GM19239 (cell line): ENCODE measurements around the gene LY6G5B.

ENCODE experiments used
- DNase-seq: peaks from one replicate; pipeline ENCODE4 v3.0.0; 2011; ENCODE audit warnings: low spot score; ENCODE audit not compliant: insufficient read length
- FAIRE-seq: peaks from 2 replicates; lab custom pipeline; 2011; peaks lifted over from hg19 to GRCh38; lab: Jason Lieb, UNC

Gene LY6G5B

DNA sequence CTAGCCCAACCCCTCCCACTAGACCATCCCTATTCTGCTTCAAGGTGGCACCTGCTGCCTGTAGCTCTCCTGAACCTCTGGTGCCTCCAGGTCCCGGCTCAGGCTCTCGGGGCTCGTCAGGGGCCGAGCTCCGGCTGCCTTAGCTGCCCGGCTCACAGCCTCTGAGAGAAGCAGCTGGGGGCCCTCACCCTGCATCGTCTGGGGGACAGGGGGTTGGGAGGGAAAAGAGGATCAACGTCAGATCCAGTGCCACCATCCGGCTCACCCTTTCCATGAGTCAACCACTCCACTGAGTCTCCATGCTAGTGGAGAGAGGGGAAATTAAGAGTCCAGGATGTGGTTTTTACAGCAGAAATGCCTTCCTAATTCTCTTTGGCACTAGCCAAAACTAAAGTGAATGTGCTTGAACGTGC lies 30.3 kb upstream of the LY6G5B start:
- FAIRE-seq (no peak), DNase-seq (no peak)

DNA sequence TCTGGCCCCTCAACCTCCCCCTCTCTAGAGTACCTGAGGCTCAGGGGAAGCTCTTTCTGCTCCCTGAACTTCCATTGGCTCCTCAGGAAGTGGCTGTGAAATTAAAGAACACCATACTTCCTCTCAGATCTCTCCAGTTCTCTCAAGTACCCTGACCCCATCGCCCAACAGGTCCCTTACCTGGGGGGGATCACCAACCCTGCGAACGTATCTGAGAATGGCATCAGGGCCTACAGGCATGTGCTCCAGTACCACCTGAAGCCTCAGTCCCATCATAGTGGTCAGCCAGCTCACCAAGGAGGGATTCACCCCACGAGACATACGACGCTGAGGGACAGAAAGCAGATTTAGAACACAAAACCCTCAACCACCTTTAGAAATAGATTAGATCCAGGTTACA lies 29.2 kb upstream of the LY6G5B start:
- FAIRE-seq = no peak
- no peak for DNase-seq

DNA sequence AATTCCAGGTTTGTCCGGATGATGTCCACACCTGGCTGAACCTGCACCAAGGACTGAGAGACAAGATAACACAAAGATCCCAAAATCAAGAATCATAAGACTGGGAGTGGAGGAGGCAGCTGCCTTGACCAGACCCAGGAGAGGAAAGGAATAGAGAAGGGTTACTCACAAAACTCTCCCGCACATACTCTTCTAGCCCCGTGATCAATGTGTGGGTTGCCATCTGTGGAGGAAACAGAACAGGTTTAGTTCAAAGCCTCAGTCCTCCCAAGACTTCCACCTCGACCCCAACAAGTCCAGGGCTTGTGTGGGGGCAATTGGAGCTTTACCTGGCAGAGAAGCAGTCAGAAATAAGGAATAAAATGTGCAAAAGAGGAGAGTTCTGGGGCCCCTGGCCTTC lies 28.4 kb upstream of the LY6G5B start:
- no peak for DNase-seq
- no peak for FAIRE-seq

DNA sequence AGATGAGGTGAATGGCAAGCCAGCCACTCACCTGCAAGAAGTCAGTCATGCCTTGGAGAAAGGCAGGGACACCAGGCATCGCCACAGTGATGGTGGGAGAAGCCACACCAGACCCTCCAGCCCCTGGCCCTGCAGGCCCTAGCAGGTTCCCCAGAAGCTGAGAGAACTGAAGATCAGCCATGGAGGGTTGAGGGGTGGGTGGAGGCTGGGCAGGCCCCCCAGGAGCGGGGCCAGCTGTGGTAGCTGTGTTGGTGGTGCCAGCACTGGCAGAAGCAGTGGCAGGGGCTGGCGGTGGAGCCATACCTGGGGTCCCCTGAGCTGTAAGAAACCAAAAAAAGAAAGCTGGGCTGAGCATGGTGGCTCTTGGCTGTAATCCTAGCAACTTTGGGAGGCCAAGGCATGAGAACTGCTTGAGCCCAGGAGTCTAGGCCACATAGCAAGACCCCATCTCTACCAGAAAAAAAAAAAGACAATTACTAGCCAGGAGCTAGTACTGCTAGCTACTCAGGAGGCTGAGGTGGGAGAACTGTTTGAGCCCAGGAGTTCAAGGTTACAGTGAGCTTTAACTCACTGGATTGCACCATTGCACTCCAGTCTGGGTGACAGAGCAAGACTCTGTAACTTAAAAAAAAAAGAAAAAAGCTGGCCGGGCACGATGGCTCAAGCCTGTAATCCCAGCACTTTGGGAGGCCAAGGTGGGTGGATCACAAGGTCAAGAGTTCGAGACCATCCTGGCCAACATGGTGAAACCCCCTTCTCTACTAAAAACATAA lies 26.8 kb upstream of the LY6G5B start:
- FAIRE-seq = no peak
- no peak for DNase-seq

DNA sequence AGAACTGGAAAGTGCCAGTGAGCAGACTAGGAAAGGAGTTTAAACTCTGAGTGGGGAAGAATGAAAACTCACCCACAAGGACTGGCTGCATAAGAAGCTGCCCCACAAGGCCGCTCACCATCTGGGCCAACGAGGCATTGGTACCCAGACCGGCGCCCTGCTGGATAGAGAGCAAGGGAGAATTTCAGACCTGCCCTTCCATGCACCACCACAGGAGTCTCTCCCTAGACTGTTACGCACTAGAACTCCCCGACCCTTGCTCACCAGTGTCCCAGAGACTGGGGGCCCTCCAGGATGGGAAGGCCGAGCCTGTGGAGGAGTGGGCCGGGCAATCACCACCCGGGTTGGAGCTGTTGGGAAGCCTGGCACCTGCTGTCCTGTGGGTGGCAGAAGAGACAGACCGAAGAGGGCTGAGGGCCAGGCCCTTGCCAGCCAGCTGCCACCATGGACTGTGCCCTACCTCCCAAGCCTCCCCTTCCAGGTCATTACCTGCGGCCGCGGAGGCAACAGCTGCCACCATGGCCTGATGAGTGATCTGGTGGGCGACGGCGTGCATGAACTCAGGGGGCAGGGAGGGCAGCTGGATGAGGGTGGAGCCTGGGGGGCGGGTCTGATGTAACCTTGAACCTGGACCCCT lies 25.8 kb upstream of the LY6G5B start:
- DNase-seq (no peak), FAIRE-seq (no peak)

DNA sequence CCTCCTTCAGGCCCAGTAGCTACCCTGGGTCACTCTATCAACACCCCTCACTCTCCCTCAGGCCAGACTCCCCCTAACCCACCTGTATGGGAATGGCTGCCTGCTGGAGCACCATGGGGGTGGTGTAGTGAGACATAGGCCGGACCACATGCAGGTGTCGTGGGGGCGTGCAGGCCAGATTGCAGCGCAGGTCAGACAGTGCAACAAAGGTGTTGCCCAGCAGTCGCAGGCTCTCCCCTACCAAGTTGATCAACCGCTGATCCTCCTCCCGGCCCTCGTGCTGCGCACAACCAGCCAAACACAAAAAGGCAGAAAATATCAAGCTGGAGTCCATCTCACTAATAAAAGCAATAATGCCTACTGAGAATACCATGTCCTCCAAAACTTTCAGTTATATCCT lies 24.5 kb upstream of the LY6G5B start:
- DNase-seq (no peak), FAIRE-seq (no peak)

DNA sequence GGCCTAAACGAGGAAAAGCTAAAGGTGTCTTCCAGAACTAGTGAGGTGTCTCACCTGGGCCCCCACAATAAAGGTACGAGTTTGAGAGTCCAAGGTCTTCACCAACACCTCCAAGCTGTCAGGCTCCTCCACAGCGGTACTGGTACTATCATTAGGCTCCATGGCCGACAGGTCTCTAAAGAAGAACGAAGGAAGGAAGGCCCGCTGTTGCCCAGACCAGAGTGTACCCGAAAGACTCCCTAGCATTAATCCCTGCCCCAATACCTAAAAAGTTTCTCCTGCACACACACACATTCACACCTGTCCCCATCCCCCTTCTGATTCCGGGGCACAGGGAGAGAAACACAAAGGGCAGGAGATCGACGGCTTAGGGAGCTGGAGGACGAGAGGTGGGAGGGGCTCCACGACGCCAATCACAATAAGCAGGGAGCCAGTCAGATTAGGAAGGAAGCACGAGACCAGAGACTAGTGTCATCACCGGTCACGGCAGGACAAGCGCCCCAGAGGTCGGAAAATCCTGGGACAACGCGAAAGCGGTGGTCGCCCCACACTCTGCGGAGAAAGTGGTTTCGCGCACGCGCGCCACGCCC lies 18.1 kb upstream of the LY6G5B start:
- peak; percentile 93 for FAIRE-seq
- DNase-seq = peak; percentile 50

DNA sequence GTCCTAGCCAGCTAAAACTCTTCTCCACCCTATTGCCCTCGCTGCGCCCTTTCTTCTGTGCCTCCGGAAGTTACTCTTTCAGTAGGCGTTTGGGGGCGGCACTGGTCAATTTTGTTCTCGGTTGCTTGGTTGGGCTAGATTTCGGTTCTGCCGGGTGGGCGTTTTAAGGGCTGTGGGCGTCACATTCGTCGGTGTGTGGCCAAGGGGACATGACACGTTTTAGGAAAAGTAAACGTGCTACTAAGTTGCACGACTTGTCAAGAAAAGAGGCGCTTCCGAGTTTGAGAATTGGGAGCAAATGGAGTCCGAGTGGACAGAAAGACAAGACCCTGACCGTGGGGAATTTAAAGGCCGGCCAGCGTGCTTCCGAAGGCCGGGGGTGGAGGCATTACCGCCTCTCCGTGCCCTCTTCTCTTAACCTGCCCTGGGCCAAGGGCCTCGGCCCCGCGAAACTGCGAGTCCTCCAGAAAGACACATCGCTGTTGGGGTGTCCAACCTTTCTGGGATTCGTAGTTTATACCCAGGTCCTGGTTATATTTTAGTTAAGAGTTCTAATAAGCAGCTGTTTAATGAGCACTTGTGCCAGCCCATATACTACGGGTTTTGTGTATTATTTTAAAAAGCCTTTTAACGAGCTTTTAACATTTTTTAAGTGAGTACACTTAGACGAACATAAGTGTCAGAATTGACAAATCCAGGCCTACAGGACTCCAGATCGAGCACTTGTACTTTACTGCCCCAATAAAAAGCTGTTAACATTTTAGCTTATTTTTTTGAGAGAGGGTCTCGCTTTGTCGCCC lies 16.7 kb upstream of the LY6G5B start:
- FAIRE-seq = peak; percentile 97
- peak; percentile 90 for DNase-seq

DNA sequence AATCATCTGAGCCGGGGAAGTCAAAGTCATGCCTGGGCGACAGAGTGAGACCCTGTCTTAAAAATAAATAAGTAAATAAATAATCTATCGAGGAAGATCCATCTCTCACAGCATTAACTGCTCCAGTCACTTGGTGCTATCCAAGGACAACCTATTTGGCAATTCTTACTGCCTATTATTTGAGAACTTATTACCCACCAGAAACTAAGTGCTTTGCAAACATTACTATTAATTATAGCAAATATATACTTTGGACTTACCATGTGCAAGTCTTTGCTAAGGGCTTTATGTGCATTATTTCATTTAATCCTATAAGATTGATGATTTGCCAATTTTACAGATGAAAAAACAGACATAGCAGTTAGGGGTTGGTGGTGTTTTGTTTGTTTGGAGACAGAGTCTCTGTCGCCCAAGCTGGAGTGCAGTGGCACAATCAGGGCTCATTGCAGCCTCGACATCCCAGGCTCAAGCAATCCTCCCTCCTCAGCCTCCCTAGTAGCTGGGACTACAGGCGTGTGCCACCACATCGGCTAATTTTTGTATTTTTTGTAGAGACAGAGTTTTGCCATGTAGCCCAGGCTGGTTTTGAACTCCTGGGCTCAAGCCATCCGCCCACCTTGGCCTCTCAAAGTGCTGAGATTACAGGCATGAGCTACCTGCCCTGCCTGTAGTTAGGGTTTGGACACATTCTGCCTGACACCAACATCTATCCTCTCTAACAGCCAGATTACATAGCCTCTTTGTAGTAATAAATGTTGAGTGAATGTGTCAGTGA lies 15.0 kb upstream of the LY6G5B start:
- FAIRE-seq (no peak), DNase-seq (no peak)

DNA sequence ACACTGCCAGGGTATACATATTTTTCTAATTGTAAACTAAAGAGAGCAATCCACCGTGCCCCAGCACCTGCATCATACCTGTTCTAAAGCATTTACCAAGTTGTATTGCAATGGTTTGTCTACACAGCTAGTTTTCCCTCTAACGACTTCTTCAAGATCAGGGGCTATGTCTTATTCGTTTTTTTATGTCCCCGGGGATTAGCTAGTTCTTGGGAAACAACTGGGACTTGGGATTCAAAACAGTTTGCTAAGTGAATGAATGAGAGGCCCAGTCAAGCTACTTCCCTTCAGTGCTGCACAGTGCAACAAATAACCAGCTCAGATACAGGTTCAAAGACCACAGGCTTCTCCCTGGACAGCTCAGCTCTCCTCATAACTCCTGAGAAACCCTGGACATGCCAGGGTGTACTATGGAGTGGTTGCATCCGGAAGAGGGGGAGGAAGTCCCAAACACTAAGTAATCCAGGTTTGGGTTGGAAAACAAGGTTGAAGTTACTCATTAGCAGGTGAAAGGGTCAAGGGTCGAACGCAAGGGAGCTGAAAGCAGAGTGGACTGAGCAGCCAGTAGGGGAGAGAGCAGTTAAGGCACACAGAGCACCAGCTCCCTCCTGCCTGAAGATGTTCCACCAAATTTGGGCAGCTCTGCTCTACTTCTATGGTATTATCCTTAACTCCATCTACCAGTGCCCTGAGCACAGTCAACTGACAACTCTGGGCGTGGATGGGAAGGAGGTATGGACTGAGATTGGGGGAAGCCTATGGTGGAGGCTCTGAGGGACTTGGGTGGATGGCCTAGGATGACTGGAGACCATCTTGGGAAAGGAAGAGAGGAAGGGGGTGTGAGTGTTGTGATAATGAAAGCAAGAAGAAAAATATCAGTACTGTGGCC lies 14.2 kb upstream of the LY6G5B start, which contains the start of gene APOM:
Gene APOM, plus strand, starts transcription at position 546 of the 889 bp plus-strand sequence. Its CDS starts 73 bp downstream, at position 619.
- DNase-seq (no peak), FAIRE-seq (no peak)

DNA sequence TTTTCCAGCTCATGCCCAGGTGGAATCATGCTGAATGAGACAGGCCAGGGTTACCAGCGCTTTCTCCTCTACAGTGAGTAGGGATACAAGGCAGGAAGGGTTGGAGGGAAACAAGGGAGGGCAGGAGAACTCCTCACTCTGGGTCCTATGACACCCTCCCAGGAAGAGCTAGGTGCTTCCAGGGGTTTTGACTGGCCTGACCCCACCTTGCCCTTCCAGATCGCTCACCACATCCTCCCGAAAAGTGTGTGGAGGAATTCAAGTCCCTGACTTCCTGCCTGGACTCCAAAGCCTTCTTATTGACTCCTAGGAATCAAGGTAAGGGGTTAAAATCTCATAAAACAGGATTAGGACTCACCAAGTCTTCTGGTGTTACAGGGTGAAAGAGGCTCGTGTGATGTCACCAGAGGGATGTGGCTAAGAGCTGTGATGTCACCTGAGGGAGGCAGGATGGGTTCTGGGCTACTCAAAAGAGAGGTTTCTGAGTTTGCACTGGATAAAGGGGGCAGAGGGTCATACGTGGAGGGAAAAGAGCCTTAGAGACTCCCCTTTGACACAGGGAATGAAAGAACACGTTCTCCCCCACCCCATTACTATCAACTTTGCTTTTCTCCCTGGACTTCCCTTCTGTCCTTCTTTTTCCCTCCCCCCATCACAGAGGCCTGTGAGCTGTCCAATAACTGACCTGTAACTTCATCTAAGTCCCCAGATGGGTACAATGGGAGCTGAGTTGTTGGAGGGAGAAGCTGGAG lies 12.2 kb upstream of the LY6G5B start:
- DNase-seq (no peak), FAIRE-seq (no peak)

DNA sequence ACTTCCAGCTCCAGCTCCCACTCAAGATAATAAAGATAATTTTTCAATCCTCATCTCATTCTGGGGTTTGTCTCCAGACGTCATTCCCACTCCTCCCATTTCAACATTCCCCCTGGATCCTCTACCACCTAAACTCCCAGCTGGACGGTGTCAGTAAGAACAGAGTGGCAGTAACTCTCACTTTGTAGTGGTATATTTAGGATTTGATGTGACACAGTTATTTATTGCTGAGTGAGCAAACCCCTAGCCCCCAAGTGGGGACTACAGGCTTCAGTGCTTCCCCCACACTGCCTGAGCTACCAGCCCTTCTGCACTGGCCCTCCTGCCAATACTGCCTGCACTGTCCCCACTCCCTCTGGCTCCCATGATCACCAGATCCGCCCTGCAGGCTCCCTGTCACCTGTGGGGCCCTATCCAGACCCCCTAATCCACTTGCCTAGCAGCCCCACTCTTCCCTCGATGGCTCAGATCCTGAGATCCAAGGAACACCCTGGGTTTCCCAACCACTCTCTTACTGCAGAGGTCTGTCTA lies 11.6 kb upstream of the LY6G5B start:
- DNase-seq = no peak
- no peak for FAIRE-seq

DNA sequence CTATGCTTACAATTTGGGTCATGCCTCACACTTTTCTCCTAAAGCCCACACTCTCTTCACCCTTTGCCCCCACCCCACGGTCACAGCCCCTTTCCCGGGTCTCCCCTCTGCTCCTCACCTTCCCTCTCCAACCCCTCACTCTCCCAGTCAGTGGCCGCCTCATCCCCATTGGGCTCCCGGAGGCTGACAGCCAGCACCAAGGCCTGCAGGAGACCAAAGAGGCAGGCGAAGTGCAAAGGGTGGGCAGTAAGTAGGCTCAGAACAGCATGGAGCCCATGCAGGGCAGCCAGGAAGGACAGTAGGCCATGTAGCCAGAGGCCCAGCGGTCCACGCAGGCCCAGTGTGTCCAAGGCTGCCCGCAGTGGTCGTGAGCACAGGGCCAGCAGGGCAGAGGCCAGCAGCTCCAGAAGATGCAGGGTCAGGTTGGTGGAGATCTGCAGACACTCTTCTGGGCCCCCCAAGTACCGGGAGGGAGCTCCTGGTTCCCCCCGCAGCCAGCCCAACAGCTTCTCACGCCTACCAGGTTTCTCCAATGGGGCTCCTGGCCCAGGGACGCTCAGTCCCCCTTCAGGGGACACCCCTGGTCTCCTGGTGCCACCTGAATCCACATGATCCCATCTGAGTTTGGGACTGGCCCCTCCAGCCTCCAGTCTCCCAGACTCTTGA lies 10.7 kb upstream of the LY6G5B start:
- FAIRE-seq (no peak), DNase-seq (no peak)

DNA sequence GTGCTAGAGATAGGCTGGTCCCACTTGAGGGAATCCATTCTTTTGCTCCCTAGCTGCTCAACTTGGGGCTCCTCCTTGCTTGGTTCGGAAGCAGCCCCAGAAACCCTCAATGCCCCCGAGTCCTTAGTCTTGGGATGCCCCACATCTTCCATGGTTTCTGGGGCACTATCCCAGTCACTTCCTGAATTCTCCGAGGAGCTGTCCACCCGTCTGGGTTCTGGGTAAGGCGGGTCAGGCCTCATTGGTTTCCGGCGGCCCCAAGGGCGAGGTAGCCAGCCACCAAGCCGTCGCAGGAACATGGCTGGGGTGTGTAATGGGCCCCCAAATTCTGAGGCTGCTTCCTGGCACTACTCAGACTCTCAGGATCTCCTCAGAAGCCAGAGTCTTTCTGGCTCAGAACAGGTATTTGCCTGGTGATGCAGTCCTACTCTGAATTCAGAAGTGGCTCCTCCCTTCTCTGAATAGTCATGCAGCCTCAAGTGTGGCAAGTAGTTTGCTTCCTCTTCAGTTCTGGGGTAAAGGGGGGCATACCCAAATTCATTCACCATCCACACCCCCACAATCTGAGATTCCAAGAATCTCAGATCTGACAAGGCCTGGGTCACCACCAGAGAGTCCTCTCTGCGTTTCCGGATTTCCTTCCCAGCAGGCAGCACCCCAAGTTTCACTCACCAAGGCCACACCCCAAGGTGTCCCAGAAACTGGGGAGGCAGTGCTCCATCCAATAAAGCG lies 10.0 kb upstream of the LY6G5B start:
- DNase-seq (no peak), FAIRE-seq (peak; percentile 63)

DNA sequence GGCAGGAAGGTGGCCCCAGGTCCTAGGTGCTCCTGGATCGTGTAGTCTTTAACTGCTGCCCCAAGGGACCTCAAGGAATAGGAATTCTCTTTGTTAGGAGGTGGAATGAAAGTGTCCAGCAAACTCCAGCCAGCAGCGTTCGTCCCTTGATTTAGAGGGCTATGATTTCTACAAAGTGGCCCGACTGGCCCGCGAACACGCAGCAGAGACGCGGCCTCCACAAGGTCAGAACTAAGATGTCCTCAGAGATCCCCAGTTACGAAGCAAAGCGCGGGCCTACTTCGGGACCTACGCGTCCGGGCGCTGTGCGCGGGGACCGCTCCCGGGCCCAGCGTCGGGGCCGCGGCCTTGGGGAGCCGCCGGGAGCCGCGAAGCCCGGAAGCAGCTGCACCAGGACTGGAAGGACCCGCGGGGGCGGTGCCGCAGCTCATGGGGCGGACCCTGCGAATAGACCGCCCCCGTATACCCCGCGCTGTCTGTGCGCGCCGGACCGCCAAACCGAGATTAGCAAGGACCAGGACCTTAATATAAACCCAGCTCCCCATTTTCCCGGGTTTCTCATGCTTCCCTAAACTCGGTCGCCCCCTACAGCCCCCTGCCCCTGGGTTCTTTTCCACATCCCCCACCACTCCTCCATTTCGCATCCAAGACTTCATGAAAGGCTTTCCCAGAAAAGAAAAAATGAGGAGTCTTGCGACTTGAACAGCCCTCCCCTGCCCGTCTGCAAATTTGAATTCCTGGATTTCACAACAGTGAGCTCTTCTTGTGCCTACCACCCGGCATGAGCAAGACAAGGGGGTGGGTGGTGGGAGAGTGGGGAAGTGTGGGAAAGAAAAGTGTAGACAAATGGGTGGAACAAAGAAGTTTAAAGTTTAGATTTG lies 9.2 kb upstream of the LY6G5B start, which contains the start of gene C6orf47:
Gene C6orf47, minus strand, starts transcription at position 398 of the 881 bp plus-strand sequence. CDS start 831 bp downstream, outside the sequence.
- peak; percentile 55 for DNase-seq
- FAIRE-seq = peak; percentile 63
